Prostate gland (tissue), 2 donors: ENCODE measurements around the gene CUX1. TPM values are rescaled to one million over a fixed set of nuclear protein-coding genes. Genes with fewer than 3 reads are reported as not detected.
"Not testable (repeated sequence)": the region's sequence is repeated elsewhere in the genome, so short reads cannot be mapped to it uniquely, and the experiment has no call there.

Source experiments
- DNase-seq: peaks from one replicate; pipeline ENCODE4 v3.0.0-alpha.2; 2019; ENCODE audit warnings: low spot score
- H3K27ac ChIP-seq, 2 donors: fragments of 200-600 bp; sonication (generic); 2 replicates each; pipeline ENCODE4 v1.5.1; 2017 to 2019
- H3K27me3 ChIP-seq: fragments of 200-600 bp; sonication (generic); replicated peaks from 2 replicates; pipeline ENCODE4 v1.5.1; 2019; ENCODE audit not compliant: insufficient read depth
- H3K36me3 ChIP-seq, 2 donors: fragments of 200-600 bp; sonication (generic); 1 replicate in 1 of 2; 2 replicates in 1 of 2; pipeline versions ENCODE4 v1.5.1 to v1.8.1; 2017 to 2019
- H3K4me1 ChIP-seq: fragments of 200-600 bp; sonication (generic); replicated peaks from 2 replicates; pipeline ENCODE4 v1.5.1; 2019
- H3K4me3 ChIP-seq, 2 donors: fragments of 200-600 bp; sonication (generic); 2 replicates each; pipeline ENCODE4 v1.5.1; 2017 to 2019
- H3K9me3 ChIP-seq: fragments of 200-600 bp; sonication (generic); 2 replicates; pipeline ENCODE4 v1.5.1; 2017
- CTCF ChIP-seq, 4 experiments: fragments of 200-600 bp in 2 of 4; fragments of 450-650 bp in 2 of 4; sonication (generic) in 2 of 4; IDR thresholded peaks; 1 replicate in 3 of 4; 2 replicates in 1 of 4; pipeline ENCODE4 v1.5.1; 2016 to 2019; ENCODE audit warnings: antibody characterized with exemption in 4 of 4, mild to moderate bottlenecking in 2 of 4, moderate library complexity in 2 of 4
- POLR2A ChIP-seq: fragments of 450-650 bp; IDR thresholded peaks from one replicate; pipeline ENCODE4 v1.6.1; 2016; ENCODE audit warnings: antibody characterized with exemption, mild to moderate bottlenecking
- POLR2AphosphoS5 ChIP-seq: sonication (generic); formaldehyde crosslinking; IDR thresholded peaks from one replicate; pipeline ENCODE4 v1.6.1; 2017; ENCODE audit warnings: antibody characterized with exemption
- WGBS: methylation state at CpG from one replicate; pipeline ENCODE4 v1.1.5; 2018; 5-methylcytosine and 5-hydroxymethylcytosine counted together
- intact Hi-C: fragments of 100-400 bp; cut with DNase I; formaldehyde crosslinking; loops from one replicate; pipeline ENCODE4 v1.14.2; 2022
- total RNA-seq, 2 donors: library from RNA; depleted of rRNA; stranded (reverse); fragments of >200 nt; gene quantifications; one replicate each; pipeline ENCODE4 v1.1.0, GENCODE V29; 2016

Gene CUX1
- total RNA-seq, 2 donors from 2014 or later: 96.3 to 99.2 TPM

DNA sequence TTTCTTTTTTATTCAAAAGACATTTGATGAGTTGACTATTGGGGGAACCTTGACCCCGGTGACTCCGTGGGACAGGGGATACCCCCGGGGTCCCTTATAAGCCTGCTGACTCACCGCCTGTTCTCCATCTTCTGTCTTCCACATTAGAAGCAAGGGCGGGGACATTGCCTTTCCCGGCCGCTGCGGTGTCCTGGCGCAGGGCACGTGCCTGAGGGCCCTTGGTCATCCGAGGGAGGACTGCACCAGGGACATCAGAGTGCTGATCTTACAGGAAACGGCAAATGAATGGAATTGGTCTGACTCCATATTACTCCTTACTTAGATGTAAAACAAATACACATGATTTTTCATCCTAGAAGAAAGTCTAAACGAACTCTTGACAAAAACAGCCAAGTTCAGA is 170.1 kb downstream of the CUX1 start:
- intact Hi-C loops: no loop called here
- Histone ChIP-seq H3K4me3 (no peak overlapping the region), H3K27ac (no peak overlapping the region), H3K9me3 (no peaks in the 10 kb centered on the region), H3K36me3 (no peaks in the 10 kb centered on the region), H3K27me3 (no peaks in the 10 kb centered on the region), H3K4me1 (no peaks in the 10 kb centered on the region)
- TF ChIP-seq POLR2AphosphoS5 (no peak), POLR2A (no peak), CTCF (IDR thresholded peaks at IDR 0.05) (no peak)
- DNase-seq: no peak
- WGBS: 89% methylated on average over 13 of the region's 13 CpGs

DNA sequence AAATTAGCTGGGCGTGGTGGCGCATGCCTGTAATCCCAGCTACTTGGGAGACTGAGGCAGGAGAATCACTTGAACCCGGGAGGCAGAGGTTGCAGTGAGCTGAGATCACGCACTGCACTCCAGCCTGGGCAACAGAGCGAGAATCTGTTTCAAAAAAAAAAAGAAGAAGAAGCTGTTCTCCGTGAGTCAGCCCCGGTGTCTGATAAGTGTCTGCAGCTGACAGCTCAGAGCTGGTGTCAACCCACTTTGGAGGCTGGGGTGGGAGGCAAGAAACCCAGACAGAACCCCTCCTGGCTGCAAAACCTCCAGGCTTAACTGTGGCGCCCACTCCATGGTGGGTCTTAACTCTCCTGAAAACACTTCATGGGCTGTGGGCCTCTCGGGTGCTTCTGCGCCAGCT is 170.6 kb downstream of the CUX1 start:
- H3K27ac ChIP-seq, H3K9me3 ChIP-seq, intact Hi-C loops, H3K4me3 ChIP-seq, H3K36me3 ChIP-seq, H3K4me1 ChIP-seq, H3K27me3 ChIP-seq, DNase-seq: not testable (repeated sequence)
- WGBS: 87% methylated on average over 10 of the region's 10 CpGs

DNA sequence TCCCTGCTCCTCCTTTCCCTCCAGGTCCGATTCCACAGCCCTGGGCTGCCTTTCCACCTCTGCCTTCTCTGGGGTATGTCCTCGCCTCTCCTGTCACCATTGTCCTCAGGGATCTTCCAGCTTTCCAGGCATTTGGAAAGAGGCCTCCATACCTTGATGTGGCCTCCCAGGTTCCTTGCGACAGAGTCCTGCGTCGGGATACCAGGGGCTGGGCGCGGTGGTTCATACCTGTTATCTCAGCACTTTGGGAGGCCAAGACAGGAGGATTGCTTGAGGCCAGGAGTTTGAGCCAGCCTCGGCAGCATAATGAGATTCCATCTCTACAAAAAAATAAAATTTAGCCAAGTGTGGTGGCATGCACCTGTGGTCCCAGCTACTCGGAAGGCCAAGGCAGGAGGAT is 171.1 kb downstream of the CUX1 start:
- no peak for DNase-seq
- Histone ChIP-seq H3K4me3 (no peak overlapping the region), H3K4me1 (no peaks in the 10 kb centered on the region), H3K27me3 (no peaks in the 10 kb centered on the region), H3K36me3 (no peaks in the 10 kb centered on the region), H3K27ac (no peak overlapping the region), H3K9me3 (no peaks in the 10 kb centered on the region)
- intact Hi-C loops: no loop called here
- TF ChIP-seq CTCF (IDR thresholded peaks at IDR 0.05): no peak
- TF ChIP-seq POLR2A: no peak
- no peak for TF ChIP-seq POLR2AphosphoS5
- 92% methylated on average over 9 of the region's 9 CpGs for WGBS

GRCh38 chr7:101989101-101989500 is 171.7 kb downstream of the CUX1 start:
- no peaks in the 10 kb centered on the region for H3K4me1 ChIP-seq
- no peak overlapping the region for H3K4me3 ChIP-seq
- DNase-seq: no peak
- H3K27me3 ChIP-seq: no peaks in the 10 kb centered on the region
- TF ChIP-seq POLR2AphosphoS5 (no peak), CTCF (IDR thresholded peaks at IDR 0.05) (no peak), POLR2A (no peak)
- intact Hi-C loops: no loop called here
- no peaks in the 10 kb centered on the region for H3K9me3 ChIP-seq
- no peaks in the 10 kb centered on the region for H3K36me3 ChIP-seq
- no peak overlapping the region for H3K27ac ChIP-seq
- 93% methylated on average over 20 of the region's 20 CpGs for WGBS

GRCh38 chr7:101990811-101991418 is 173.5 kb downstream of the CUX1 start:
- intact Hi-C loops: no loop called here
- Histone ChIP-seq H3K4me3 (no peak overlapping the region), H3K36me3 (no peaks in the 10 kb centered on the region), H3K27me3 (no peaks in the 10 kb centered on the region), H3K4me1 (no peaks in the 10 kb centered on the region), H3K9me3 (no peaks in the 10 kb centered on the region), H3K27ac (no peak overlapping the region)
- no peak for TF ChIP-seq POLR2AphosphoS5
- no peak for TF ChIP-seq POLR2A
- no peak for TF ChIP-seq CTCF (IDR thresholded peaks at IDR 0.05)
- DNase-seq: no peak
- 85% methylated on average over 17 of the region's 17 CpGs for WGBS
